Left lung (tissue), 10 donors: ENCODE data around the gene MISFA. TPM values are rescaled to one million over a fixed set of nuclear protein-coding genes. Genes with fewer than 3 reads are reported as not detected.
A peak's percentile ranks its signal among the peaks of the same experiment; 100 is the strongest.

Experiments
- ATAC-seq: fragments of 200-7000 bp; cut with Tn5 transposase; one replicate; pipeline ENCODE4 v1.9.1; 2020; ENCODE audit warnings: moderate library complexity
- DNase-seq, 4 donors: peaks; one replicate each; pipeline ENCODE4 v3.0.0-alpha.2; 2013 to 2020
- H3K27ac ChIP-seq, 2 donors: fragments of 200-600 bp; sonication (generic) in 1 of 2; one replicate each; pipeline versions ENCODE4 v1.5.0 to v1.8.0; 2020 to 2021
- H3K27me3 ChIP-seq, 2 donors: fragments of 200-600 bp; sonication (generic) in 1 of 2; one replicate each; pipeline versions ENCODE4 v1.5.0 to v1.8.0; 2020 to 2021
- H3K36me3 ChIP-seq, 2 donors: fragments of 200-600 bp; sonication (generic) in 1 of 2; one replicate each; pipeline versions ENCODE4 v1.5.0 to v1.8.0; 2020 to 2021
- H3K4me1 ChIP-seq, 2 donors: fragments of 200-600 bp; one replicate each; pipeline ENCODE4 v1.8.0; 2021
- H3K4me3 ChIP-seq, 2 donors: fragments of 200-600 bp; sonication (generic) in 1 of 2; one replicate each; pipeline versions ENCODE4 v1.5.0 to v1.8.0; 2020 to 2021; ENCODE audit warnings: mild to moderate bottlenecking in 1 of 2
- H3K9me3 ChIP-seq, 2 donors: fragments of 200-600 bp; sonication (generic) in 1 of 2; one replicate each; pipeline versions ENCODE4 v1.5.0 to v1.8.0; 2020 to 2021
- intact Hi-C, 2 donors: fragments of 100-400 bp; cut with DNase I; formaldehyde crosslinking; loops; one replicate each; pipeline versions ENCODE4 v1.11.2 to v1.14.2; 2022
- polyA plus RNA-seq, 6 donors: library from polyadenylated mRNA; unstranded; fragments of 120-200 nt; gene quantifications; one replicate each; pipeline ENCODE4 v1.2.1, GENCODE V29; 2013; ENCODE audit not compliant: insufficient read length in 6 of 6
- total RNA-seq, 2 donors: library from RNA; stranded (reverse); fragmentation: NEBNext Ultra II Directional; extraction: Animal tissue kit (Norgen Biotek cat#: 25700); gene quantifications; one replicate each; pipeline ENCODE4 v1.2.1, GENCODE V29; 2021
- TF ChIP-seq, protein P1 (sequence below), 2 donors: fragments of 200-600 bp; sonication (generic) in 1 of 2; IDR thresholded peaks; one replicate each; pipeline versions ENCODE4 v1.5.0 to v1.8.0; 2021; ENCODE audit warnings: antibody characterized with exemption in 2 of 2
- donor health status: DM: no; HTN: yes; CAD: no.
- donor health status: DM: no; HTN: no; CAD: no.

The MISFA gene
- total and polyA plus RNA-seq, 8 donors: 3.0 to 16.3 (median 13.7) TPM

DNA sequence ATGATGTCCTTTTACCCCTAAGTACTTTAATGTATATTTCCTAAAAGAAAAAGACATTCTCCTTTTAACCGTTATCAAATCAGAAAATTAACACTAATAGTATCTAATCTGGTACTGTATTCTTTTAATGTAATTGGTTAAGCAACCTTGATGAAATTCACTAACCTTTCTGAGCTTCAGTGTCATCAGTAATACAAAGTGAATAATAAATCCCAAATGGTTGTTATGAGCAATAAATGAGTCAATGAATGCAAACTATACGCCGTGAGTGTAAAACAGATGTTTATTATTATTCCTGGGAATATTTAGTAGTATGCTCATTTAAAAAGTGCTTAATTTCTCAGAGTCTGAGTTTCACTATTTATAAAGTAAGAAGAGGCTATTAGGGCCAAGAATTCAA is 32.5 kb upstream of the MISFA start:
- no peak for ATAC-seq
- H3K9me3 ChIP-seq: no peaks in the 10 kb centered on the region
- H3K36me3 ChIP-seq: peaks cover 0 to 76% of the 10 kb centered on the region in 2 donors

DNA sequence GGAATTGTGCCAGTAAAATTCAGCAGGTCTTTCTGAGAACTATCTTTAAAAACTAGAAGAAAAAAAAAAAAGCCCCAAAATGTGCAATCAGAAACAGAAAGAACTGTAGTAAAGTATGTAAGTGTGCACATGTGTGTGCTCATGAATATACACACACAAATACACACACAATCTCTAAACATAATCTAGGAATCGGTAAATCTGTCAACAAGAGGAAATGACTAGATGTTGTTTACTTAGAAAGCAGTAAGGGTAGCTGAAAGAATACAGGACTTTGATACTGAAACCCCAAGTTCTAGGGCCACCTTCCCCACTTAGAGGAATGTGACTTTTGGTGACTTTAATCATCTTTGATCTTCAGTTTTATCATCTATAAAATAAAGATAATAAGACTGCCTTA is 24.2 kb upstream of the MISFA start:
- ATAC-seq (no peak), DNase-seq (no peak)
- Histone ChIP-seq H3K4me3 (no peak overlapping the region), H3K27ac (no peak overlapping the region), H3K27me3 (no peaks in the 10 kb centered on the region), H3K4me1 (no peaks in the 10 kb centered on the region), H3K36me3 (peaks cover 0 to 76% of the 10 kb centered on the region in 2 donors), H3K9me3 (no peaks in the 10 kb centered on the region)
- TF ChIP-seq, protein P1, sequence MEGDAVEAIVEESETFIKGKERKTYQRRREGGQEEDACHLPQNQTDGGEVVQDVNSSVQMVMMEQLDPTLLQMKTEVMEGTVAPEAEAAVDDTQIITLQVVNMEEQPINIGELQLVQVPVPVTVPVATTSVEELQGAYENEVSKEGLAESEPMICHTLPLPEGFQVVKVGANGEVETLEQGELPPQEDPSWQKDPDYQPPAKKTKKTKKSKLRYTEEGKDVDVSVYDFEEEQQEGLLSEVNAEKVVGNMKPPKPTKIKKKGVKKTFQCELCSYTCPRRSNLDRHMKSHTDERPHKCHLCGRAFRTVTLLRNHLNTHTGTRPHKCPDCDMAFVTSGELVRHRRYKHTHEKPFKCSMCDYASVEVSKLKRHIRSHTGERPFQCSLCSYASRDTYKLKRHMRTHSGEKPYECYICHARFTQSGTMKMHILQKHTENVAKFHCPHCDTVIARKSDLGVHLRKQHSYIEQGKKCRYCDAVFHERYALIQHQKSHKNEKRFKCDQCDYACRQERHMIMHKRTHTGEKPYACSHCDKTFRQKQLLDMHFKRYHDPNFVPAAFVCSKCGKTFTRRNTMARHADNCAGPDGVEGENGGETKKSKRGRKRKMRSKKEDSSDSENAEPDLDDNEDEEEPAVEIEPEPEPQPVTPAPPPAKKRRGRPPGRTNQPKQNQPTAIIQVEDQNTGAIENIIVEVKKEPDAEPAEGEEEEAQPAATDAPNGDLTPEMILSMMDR (IDR thresholded peaks at IDR 0.05): no peak
- intact Hi-C loops: no loop called here

More for the DNA sequence above, 32.5 kb upstream of the MISFA start:
- no peak for DNase-seq
- TF ChIP-seq, protein P1 (IDR thresholded peaks at IDR 0.05): no peak
- intact Hi-C loops: no loop called here
- H3K27ac ChIP-seq: no peak overlapping the region
- H3K27me3 ChIP-seq: no peaks in the 10 kb centered on the region
- no peaks in the 10 kb centered on the region for H3K4me1 ChIP-seq
- H3K4me3 ChIP-seq: no peak overlapping the region

DNA sequence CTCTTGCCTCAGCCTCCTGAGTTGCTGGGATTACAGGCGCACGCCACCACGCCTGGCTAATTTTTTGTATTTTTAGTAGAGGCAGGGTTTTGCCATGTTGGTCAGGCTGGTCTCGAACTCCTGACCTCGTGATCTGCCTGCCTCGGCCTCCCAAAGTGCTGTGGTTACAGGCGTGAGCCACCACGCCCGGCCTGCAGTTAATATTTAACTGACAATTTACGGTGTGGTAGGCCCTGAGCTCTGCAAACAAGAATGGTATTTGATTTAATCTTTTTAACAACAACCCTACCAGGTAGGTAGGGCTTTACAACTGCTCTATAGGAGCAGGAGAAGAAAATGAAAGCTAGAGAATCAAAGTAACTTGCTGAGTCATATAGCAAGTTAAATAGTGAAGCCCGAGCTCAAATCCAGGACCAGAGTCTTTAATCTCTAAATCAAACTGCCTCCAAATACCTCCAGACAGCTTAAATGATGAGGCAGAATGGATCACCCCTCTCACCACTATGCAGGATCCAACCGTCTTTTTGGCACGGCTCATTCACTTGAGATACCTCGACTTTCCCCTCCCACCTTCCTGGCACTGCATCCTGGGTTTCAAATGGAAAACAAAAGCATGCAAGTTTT is 20.5 kb upstream of the MISFA start:
- ATAC-seq: peak; percentile 30
- H3K4me1 ChIP-seq: no peaks in the 10 kb centered on the region
- intact Hi-C loops: no loop called here

DNA sequence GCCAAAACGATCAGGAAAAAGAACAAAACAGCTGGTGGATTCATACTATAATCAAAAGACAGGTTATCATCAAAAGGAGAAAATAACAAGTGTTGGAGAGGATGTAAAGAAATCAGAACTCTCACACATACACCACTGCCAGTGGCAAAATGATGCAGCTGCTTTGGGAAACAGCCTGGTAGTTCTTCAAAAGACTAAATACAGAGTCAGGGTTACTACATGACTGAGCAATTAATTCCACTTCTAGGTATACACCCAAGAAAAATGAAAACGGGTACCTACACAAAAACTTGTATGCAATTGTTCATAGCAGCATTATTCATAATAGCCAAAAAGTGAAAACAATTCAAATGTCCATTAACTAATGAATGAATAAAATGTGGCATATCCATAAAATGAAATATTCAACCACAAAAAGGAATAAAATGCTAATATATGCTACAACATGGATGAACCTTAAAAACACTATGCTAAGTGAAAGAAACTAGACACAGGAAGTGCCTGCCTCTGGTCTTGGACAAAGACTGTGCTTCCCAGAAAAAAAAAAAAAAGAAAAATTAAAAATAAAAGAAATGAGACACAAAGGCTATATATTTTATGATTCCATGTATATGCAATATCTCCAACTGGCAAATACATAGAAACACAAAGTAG is 19.3 kb upstream of the MISFA start:
- TF ChIP-seq, protein P1 (IDR thresholded peaks at IDR 0.05): no peak
- Histone ChIP-seq H3K27me3 (no peaks in the 10 kb centered on the region), H3K27ac (no peak overlapping the region), H3K9me3 (no peaks in the 10 kb centered on the region), H3K4me3 (no peak overlapping the region), H3K36me3 (peaks cover 0 to 30% of the 10 kb centered on the region in 2 donors), H3K4me1 (no peaks in the 10 kb centered on the region)
- intact Hi-C loops: no loop called here
- ATAC-seq (no peak), DNase-seq (no peak)

More for the DNA sequence above, 20.5 kb upstream of the MISFA start:
- H3K4me3 ChIP-seq: no peak overlapping the region
- TF ChIP-seq, protein P1 (IDR thresholded peaks at IDR 0.05): no peak
- no peaks in the 10 kb centered on the region for H3K9me3 ChIP-seq
- DNase-seq: no peak
- H3K36me3 ChIP-seq: peaks cover 0 to 42% of the 10 kb centered on the region in 2 donors
- no peak overlapping the region for H3K27ac ChIP-seq
- H3K27me3 ChIP-seq: no peaks in the 10 kb centered on the region

DNA sequence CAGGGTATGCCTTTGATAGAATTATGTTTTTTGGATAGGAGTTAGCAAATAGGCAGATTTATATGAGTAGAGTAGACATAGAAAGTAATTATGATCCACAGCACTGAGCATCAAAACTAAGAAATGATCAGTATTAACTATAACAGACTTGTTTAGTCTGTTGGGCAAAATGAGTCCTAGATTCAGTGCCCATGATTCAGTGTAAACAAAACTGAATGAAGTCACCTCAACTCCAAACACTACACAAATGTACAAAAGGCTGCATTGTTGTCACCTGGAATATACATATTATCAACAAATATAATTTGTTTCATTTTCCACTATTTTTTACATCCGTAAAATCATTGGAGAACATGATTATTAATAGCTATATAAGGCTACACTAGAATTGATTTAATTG is 17.8 kb upstream of the MISFA start:
- Histone ChIP-seq H3K36me3 (peaks cover 0 to 15% of the 10 kb centered on the region in 2 donors), H3K27me3 (no peaks in the 10 kb centered on the region), H3K27ac (no peak overlapping the region), H3K4me3 (no peak overlapping the region), H3K4me1 (peaks cover 0 to 4% of the 10 kb centered on the region in 2 donors), H3K9me3 (no peaks in the 10 kb centered on the region)
- ATAC-seq: no peak
- DNase-seq: no peak
- intact Hi-C loops: no loop called here
- TF ChIP-seq, protein P1 (IDR thresholded peaks at IDR 0.05): no peak
